HG03097 (cell line): Measurements from ENCODE around the gene RANBP17.

ENCODE experiments used
- ATAC-seq: cut with Tn5 transposase; IDR thresholded peaks from one replicate; pipeline ENCODE4 v1.9.1; 2021; ENCODE audit not compliant: unreplicated experiment, low FRiP score

Gene RANBP17

DNA sequence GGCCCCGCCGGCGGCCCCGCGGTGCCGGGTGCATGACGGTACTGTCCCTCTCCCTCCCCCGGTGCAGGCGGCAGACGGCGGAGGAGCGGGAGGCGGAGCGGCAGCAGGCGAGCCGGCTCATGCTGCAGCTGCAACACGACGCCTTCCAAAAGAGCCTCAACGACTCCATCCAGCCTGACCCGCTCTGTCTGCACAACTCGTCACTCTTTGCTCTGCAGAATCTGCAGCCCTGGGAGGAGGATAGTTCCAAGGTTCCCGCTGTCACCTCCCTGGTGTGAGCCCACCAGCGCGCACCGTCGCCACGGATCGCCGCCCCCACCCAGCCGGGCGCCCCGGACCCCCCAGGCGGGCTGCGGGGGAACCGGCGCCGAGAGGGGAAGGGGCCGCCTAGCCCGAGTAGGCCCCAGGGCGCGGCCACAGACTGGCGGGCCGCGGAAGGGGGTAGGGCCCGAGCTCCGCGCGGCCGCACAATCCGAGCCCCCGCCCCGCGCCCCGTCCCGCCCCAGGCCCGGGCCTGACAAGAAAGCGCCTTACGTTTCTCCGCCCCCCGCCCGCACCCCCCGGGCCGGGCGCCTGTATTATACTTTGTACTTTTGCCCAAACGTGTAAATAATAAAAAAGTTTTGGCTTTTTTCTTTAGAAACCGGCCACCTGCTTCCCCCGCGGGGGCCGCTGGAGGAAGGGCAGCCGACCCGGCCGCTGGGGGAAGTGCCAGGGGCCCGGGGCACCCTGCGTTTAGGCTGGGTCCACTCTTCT, 449.7 kb downstream of the RANBP17 start:
- ATAC-seq: no peak

DNA sequence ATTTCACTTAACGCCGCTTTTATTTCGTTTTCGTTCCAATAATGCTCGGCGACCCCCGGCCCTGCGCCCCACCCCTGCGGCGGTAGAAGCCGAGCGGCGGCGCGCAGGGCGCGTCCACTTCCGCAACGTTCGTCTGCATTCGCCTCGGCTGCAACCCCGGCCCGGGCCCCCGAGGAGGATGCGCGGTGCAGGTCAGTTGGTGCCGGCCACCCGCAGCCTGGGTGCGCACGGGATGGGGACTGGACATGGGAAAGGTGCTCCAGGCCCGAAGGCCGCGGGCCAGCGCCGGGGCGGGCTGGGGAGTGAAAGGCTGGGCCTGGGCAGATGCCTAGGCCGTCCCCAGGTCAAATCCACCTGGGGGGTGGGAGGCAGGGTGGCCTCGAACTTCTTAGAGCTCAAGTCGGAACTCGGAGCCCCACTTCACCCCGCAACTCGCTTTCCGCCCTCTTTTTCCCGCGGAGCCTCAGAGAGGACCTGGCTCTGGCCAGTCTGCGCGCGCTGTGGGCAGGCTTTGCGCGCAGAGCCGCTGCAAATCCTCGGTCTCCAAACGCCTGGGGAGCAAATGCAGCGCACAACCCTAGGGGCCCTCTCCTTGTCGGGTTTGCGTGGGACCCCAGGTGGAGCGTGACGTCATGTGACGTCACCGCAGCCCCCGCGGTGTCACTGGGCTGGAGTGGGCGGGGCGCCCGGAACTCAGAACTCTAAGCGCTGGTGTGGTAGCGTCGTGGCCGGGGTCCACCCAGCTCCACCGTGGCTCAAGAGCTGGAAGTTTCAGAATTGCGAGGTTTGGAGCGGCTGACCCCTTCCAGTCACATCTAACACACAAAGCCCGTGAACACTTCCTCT, 450.5 kb downstream of the RANBP17 start:
- ATAC-seq: no peak

DNA sequence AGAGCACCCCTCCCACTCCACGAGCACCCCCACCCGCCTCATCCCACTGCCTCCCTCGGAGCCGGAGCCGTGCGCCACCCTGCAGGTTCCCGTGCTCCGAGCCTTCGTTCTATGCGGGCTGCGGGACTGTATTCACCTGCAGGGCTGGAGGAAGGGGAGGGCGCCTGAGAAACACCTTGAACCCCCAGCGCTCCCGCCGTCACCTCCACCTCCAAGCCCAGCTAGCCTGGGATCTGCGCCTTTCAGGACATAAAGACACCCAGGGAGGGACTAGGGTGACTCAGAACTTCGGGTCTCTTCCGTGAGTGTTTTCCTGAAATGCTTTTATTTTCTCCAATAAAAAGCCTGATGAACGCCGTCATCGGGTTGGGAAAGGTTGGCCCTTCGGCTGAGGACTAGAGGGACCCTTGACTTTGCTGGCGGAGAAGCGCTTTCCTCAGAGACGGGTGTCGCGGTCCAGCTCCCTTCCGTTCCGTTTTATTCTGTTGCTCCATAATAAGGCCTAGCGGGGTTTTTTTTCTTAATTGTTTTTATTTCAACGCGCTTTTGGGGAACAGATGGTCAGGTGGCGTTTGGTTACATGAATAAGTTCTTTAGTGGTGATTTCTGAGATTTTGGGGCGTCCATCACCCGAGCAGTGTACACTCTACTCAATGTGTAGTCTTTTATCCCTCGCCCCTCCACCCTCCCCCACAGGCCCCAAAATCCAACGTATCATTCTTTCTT, 451.8 kb downstream of the RANBP17 start:
- no peak for ATAC-seq

DNA sequence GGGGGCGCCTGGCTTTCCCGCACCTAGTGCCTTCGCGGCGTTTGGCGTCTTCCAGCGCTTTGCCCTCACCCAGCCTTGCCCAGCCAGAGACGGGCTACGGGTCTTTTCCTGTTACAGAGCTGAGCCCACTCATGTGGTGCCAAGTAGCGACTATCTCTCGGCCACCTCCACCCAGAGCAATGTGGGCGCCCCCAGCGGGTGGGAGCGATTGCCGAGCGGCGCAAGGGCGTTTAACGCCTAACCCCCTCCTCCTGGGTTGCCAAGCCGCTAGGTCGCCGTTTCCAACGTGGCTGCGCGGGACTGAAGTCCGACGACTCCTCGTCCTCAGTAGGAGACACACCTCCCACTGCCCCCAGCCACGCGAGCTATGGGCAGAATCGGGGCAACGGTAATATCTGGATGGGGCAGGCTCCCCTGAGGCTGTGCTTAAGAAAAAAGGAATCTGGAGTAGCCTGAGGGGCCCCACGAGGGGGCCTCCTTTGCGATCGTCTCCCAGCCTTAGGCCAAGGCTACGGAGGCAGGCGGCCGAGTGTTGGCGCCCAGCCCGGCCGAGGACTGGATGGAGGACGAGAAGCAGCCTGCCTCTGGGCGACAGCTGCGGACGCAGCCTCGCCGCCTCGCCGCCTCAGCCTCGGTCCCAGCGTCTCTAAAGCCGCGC, 453.0 kb downstream of the RANBP17 start:
- ATAC-seq: no peak

DNA sequence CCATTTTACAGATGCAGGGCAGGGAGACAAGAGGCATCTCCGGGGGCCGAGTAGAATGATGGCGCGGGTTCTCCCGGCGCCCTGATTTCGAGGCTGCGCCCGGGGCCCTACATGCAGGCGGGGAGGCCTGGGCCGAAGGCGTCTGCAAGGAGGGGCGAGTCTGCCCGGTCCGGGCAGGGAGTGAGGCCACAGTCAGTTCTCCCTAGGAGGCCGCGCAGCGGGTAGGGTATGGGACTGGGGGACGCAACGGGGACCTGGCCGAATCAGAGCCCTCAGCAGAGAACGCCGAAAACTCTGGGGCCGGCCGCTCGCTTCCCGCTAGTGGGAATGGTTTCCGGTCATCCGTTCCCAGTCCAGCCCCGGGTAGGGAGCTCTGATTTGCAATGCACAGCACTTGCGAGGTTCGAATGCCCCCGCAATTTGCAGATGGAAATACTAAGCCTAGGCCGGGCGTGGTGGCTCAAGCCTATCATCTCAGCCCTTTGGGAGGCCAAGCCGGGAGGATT, 453.6 kb downstream of the RANBP17 start:
- ATAC-seq: no peak

DNA sequence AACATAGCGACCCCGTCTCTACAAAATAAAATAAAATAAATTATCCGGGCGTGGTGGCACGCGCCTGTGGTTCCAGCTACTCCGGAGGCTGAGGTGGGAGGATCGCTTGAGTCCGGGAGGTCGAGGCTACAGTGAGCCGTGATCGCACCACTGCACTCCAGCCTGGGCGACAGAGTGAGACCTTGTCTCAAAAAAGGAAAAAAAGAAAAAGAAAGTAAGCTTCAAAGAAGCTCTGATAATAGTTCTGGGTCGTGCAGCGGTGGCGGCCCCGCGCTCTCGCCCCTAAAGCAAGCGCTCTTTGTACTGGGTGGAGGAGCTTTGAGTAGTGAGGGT, 454.1 kb downstream of the RANBP17 start:
- ATAC-seq: no peak

DNA sequence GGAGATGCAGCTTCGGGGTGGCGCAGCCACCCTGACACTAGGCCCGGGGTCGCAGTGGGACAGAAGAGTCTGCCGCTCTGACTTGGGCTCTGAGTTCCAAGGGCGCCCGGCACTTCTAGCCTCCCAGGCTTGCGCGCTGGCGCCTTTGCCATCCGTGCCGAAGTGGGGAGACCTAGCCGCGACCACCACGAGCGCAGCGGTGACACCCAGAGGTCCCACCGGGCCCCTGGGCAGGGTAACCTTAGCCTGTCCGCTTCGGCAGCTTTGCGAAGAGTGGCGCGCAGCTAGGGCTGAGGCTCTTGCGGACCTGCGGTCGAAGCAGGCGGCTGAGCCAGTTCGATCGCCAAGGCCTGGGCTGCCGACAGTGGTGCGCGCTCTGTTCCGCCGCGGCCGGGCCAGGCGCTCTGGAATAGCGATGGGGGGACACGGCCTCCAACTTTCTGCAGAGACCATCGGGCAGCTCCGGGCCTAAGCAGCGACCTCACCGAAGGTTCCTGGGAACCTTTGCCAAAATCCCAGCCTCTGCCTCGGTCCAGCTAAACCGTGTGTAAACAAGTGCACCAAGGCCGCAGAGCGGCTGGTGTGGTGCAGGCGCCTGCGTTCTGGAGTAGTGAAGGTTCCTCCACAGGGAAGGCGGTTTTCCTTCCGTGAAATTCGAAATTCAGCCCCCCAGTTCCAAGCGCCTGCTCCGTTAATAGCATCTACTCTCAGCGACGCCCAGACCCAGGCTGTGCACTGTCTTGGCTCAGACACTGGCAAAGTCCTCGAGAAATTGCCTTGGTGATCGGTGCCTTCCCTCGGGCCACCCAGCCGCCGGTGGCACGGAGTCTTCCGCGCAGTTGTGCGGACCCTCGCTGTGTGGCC, 454.7 kb downstream of the RANBP17 start:
- no peak for ATAC-seq

DNA sequence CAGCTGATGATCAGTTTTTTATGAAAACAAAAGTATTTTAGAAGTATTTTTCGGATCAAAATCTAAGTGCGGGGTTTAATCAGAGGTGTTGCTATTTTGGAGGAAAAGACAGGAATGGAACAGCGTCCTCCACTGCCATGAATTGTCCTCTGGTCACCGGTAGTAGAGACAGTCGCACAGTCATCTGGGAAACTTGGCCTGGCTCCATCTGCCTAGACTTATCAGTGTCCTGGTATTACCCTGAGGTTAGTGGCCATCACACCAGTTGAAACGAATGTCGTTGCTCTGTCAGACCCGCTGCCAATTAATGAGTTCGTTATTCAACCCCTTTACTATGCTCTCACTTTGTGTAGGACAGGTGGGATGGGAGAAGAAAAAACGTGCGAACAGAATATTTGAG, 455.4 kb downstream of the RANBP17 start:
- ATAC-seq: no peak

DNA sequence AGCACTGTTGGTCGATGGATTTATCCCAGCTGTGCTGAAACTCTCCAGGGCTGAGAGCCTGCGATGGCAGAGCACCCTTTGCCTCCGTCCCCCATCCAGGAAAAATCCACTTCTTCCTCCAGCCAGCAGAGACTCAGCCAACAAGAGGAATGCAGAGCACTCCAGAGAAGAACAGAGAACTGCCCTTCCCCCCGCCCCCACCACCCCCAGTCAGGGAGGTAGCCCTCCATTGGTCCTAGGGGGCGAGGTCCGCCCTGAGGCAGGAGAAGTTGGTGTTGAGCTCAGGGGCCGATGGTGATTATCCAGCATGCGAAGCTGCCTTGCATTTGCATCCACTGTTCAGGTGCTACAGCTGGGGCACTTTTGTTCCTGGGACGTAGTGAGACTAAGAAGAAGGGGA, 456.2 kb downstream of the RANBP17 start:
- ATAC-seq: no peak

DNA sequence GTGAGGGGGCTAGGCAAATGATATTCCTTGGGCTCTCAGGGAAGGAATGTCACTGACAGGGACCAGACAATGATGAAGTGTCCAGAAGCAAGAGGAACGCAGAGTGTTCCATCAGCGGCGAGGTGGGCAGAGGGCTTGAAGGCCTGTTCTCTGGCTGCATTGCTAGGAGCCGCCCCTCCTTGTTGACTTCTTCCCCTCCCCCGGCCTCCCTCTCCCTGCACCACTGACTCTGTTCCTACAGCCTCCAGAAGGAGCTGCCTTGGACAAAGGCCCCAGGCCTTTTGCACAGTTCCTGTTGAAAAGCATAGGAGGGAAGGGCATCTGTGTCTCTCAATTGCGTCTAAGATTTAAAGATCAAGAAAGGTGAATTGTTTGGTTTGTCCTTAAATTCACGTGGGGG, 459.6 kb downstream of the RANBP17 start:
- no peak for ATAC-seq

DNA sequence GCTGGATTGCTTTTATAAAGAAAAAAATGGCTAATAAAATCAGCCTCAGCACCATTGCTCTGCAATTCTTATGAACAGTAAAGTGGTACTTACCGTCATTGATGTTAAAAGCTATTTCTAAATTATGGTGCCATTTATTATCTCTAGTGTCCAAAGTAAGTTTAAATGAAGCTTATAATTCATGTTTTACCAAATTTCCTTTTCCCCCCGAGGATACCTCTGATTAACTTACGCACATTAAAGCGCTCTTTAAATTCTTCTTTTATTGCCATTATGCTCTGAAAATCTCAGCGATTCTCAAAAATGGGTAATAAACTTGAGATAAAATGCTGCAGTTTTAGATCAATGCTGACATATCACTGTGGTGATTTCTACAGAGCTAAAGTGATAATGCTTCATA, 460.7 kb downstream of the RANBP17 start:
- ATAC-seq: no peak

DNA sequence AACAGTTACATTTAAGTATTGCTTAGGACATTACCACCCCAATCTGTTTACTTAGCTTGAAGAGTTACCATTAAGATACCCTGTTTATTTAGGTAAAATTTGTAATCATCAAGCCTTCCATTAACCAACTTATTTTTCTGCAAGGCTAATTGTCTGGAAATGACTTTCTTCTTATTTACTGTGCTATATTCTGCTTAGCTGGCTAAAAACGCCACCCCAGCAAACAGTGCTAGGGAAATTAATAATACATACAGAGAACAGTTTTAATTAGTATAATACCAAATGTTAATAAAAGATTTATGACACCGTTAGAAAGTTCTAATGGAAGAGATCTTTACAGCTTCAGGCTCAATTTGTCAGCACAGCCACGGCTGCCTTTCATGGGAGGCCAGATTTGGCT, 461.2 kb downstream of the RANBP17 start:
- no peak for ATAC-seq

DNA sequence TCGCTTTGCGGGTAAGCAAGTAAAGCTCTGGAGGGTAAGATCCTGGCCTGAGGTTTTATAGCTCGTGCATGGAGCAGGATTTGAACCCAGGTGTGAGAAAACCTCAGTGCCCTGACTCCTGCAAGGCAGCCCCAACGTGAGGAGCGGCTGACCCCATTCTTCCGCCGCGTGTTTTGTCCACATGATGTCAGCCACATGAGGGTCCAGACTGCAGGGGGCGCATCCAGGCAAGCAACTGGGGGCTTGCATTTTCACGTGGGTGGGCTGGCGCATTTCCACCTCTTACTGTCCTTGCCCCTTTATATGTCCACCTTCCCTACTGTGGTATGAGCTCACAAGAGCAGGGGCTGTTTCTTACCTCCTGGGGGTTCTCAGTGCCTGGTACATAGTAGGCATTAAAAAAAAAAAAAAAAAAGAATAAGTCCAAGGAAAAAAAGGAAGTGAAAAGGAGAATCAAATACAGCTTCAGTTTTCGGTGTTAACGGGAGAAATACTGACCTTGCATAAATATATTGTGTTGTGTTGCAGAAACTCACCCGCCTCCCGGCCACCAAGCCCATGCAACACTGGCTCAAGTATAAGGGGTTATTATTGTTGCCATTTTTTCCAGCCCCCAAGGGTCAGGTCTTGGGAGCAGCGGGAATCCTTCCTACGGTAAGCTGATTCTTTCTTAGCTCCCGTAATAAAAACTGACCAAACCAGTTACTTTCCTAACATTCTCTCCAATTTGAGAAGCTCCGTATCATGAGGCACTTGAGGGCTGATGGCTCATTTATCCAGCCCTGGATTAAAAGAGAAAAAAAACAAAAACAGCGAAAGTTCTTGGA, 462.2 kb downstream of the RANBP17 start:
- ATAC-seq: no peak

DNA sequence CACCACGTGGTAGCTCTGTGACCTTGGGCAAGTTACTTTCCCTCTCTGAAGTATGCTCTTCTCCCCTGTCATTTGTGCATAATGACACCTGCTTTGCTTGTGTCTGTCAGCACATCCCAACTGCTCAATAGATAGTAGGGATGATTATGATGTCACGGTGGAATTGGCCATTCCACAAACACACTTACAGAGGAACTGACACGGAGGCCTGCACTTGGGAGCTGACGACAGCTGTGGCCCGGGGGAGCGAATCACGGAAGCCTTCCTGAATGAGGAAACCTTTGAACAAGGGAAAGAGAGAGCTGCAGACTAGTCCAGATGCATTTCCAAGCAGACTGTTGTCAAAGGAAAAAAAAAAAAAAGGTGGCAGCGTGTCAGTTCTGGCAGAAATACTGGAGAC, 468.2 kb downstream of the RANBP17 start:
- no peak for ATAC-seq

DNA sequence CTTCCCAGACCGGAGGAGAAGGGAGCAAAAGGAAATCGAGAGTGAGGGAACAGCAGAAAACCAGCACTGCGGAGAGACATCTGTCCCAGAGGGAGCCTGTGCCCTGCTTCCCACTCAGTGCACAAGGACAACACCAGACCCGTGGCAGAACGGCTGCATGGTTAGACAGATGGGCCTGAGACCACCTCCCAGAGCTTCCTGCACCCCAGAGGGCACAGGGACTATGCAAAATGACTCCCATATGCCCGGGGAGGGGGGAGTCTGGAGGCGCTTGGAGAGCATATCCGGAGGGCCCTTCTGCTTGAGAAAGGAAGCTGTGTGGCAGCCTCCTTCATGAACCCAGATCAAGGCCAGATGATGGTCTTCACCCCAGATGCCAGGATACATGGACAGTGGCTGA, 473.8 kb downstream of the RANBP17 start:
- ATAC-seq: no peak

DNA sequence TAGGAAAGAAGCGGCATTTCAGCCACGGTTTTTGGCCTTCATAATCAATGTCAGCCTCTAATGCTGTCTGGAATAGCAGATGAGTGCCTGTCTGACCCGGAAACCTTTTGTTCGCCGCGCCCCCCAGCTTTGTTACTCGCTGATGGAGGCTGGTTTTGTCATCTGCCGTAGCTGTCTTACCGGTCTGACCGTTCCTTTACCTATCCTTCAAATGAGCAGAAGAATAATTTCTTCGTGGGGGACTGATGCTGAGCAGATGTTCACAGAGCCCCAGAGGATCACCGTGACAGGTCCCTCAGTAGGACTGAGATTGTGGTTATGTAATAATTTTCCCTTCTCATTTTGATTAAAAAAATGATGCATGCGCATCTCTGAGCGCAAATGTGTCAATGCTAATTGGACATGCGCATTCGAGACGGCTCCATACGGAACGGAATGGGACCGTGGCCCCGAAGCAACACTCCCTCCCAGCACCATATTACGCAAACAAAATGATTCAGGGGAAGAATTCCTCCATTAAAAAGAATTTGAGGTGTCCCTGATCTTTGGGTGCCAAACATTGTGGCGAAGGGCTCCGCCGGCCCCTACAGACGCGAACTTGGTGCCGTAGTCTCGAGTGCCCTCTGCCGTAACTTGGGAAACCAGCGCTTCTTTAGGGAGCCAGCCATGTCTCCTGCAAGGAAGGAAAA, 474.8 kb downstream of the RANBP17 start:
- ATAC-seq: no peak

DNA sequence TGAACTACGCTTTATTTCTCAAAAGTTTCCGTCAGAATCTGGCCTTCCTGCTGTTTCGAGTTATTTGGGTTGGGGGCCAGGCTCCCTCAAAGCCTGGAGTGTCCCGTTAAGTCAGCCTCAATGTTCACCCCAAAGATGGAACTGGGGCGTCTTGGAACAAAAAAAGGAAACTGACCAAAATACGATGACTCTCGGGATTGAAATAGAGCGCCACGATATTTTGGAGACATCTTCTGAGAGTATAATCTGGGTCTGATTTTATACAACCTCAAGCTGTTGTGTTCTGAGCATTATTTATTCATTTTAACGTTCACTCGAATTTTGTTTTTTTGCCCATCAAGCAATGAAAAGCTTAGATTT, 475.4 kb downstream of the RANBP17 start:
- ATAC-seq: no peak

DNA sequence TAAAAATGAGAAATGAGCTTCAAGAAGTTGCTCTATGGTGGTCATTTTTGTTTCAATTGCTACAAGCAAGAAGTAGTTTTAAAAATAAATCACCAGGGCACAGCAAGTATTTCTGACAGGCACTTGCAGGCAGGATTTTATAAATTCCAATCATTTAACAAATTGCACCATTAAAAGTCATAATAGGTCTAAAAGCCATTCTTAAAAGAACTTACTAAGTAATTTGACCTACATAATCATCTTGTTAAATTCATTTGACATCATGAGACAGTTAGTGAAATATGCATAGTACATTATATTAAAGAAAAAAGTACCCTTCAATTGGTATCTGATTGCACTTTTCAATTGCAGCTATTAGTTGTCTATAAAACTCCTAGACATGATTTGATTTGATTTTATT, 478.2 kb downstream of the RANBP17 start:
- no peak for ATAC-seq

DNA sequence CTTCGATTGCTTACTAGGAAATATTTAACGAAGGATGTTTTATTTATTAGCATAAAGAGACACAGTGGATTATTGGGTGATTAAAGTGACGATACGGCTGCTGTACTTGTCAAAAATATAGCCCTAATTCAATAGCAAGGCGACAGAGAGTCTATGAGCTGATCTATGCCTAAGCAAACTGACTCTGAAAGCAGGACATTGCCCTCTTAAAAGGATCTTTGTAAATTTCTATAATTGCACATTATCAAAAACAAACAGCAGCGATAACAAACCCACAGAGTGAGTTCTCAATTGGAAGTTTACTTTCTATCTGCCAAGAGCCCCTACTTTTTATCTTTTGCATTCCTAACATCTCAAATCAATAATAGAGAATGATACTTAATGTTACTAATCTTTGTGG, 478.7 kb downstream of the RANBP17 start:
- no peak for ATAC-seq
